ENCODE data around the gene PSMG4. TPM values are rescaled to one million over a fixed set of nuclear protein-coding genes. Genes with fewer than 3 reads are reported as not detected.

Gene PSMG4
- total and polyA plus RNA-seq, 9 of the 15 experiments (the other 6 are each of a cell fraction or from before 2014, with no cell fraction given) = 12.9 to 185 (median 52.0) TPM

- TF ChIP-seq ZBTB8A (IDR thresholded peaks at IDR 0.05; ENCODE audit: partially characterized antibody) (no peak), CHAMP1 (IDR thresholded peaks at IDR 0.05) (no peak), SRSF3 (IDR thresholded peaks at IDR 0.05; ENCODE audit: insufficient read depth, low read length) (no peak), ZBTB11 (CRISPR knock-in tag; IDR thresholded peaks at IDR 0.05) (no peak), ZSCAN32 (CRISPR knock-in tag; IDR thresholded peaks at IDR 0.05) (no peak), ZBTB2 (IDR thresholded peaks at IDR 0.05) (peak; percentile 71; the same call in 1 of the 2 replicates), NFE2L1 (tag; IDR thresholded peaks at IDR 0.05; ENCODE audit: borderline replicate concordance, low read depth) (no peak), ZSCAN29 (IDR thresholded peaks at IDR 0.05) (no peak), THRB (CRISPR knock-in tag; conservative IDR thresholded peaks at IDR 0.05) (no peak), ARID3A (IDR thresholded peaks at IDR 0.05; ENCODE audit: borderline replicate concordance, low read depth, low read length) (no peak), HNRNPK (IDR thresholded peaks at IDR 0.05; ENCODE audit: low read depth, low read length, poor library complexity, severe bottlenecking) (no peak), FOXK2 (conservative IDR thresholded peaks at IDR 0.05 in 1 of 2, IDR thresholded peaks at IDR 0.05 in 1 of 2; ENCODE audit: low read depth in 2 of 2) (no peak), CREB3L1 (IDR thresholded peaks at IDR 0.05; ENCODE audit: borderline replicate concordance, low read depth) (no peak)
Observed at GRCh38 chr6:3228771-3229565, 29.8 kb upstream of the PSMG4 start (continued).
